ENCODE data around the gene TSPAN18. TPM values are rescaled to one million over a fixed set of nuclear protein-coding genes. Genes with fewer than 3 reads are reported as not detected.

TSPAN18 gene
- total RNA-seq, 1 donor from 2014 or later = 52.8 TPM

DNA sequence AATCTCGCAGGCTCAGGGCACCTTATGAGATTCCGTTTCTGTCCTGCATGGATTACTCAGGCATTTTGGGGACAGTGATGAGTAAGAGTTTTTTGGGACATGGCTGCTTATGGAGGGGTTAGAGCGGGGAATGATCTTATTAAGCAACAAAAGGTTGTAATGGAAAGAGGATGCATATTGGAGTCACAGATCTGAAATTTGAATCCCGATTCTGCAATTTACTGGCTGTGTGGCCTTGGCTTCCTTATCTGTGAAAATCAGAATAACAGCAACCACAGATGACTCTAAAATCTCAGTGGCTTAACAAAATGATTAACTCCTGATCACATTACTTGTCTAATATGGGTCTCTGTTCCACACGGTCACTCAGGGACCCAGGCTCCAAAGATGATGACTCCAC, 5.8 kb downstream of the TSPAN18 start:
- Mint-ChIP-seq H3K27ac (no peak overlapping the region), H3K36me3 (peaks cover 4% of the 10 kb centered on the region), H3K9me3 (no peaks in the 10 kb centered on the region), H3K4me3 (no peak overlapping the region), H3K27me3 (peaks cover 16% of the 10 kb centered on the region), H3K4me1 (ENCODE audit: unreplicated experiment) (peaks cover 59% of the 10 kb centered on the region)
- TF ChIP-seq, protein P1, sequence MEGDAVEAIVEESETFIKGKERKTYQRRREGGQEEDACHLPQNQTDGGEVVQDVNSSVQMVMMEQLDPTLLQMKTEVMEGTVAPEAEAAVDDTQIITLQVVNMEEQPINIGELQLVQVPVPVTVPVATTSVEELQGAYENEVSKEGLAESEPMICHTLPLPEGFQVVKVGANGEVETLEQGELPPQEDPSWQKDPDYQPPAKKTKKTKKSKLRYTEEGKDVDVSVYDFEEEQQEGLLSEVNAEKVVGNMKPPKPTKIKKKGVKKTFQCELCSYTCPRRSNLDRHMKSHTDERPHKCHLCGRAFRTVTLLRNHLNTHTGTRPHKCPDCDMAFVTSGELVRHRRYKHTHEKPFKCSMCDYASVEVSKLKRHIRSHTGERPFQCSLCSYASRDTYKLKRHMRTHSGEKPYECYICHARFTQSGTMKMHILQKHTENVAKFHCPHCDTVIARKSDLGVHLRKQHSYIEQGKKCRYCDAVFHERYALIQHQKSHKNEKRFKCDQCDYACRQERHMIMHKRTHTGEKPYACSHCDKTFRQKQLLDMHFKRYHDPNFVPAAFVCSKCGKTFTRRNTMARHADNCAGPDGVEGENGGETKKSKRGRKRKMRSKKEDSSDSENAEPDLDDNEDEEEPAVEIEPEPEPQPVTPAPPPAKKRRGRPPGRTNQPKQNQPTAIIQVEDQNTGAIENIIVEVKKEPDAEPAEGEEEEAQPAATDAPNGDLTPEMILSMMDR (conservative IDR thresholded peaks at IDR 0.05) = no peak
- no peak for DNase-seq (ENCODE audit: extremely low spot score, unreplicated experiment)

DNA sequence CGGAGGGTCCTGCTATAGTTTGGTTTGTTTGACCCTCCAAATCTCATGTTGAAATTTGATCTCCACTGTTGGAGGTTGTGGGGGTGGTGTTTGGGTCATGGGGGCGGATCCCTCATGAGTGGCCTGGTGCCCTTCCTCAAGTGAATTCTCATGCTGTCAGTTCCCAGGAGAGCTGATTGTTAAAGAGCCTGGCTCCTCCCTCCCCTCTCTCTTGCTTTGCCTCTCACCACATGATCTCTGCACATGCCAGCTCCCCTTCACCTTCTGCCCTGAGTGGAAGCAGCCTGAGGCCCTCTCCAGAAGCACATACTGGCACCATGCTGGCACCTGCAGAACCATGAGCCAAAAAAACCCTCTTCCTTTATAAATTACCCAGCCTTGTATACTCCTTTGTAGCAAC, 7.1 kb downstream of the TSPAN18 start:
- peaks cover 9% of the 10 kb centered on the region for H3K36me3 Mint-ChIP-seq
- H3K27me3 Mint-ChIP-seq = peaks cover 6% of the 10 kb centered on the region

DNA sequence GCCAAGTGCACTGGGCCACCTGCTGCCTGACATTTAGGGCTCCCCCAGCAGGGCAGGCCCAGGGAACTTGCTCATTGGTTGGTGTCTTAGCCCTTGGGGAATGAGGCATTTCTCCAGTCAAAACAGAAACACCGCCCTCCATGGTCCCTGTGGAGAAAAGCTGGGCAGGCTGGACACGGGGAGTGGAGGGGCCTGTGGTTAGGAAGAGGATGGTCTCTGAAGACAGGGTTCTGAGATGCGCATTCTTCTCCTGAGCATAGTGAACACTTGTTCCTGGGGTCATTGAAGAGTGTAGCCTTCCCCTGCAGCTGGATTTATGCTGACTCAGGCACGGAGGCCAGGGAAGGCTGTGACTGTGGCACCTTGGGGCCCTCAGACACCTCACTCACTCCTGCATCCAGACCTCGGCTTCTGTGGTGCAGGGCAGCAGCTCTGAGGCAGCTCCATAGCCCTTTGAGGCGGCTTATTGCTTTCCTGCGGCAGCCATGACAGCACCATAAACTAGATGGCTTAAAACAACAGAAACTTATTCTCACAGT, 8.2 kb downstream of the TSPAN18 start:
- Mint-ChIP-seq H3K27me3 (no peaks in the 10 kb centered on the region), H3K27ac (no peak overlapping the region), H3K4me1 (ENCODE audit: unreplicated experiment) (peaks cover 47% of the 10 kb centered on the region), H3K9me3 (no peaks in the 10 kb centered on the region), H3K36me3 (peaks cover 9% of the 10 kb centered on the region), H3K4me3 (no peak overlapping the region)
- TF ChIP-seq, protein P1 (conservative IDR thresholded peaks at IDR 0.05) = no peak
- no peak for DNase-seq (ENCODE audit: extremely low spot score, unreplicated experiment)

More for the DNA sequence above, 7.1 kb downstream of the TSPAN18 start:
- H3K4me3 Mint-ChIP-seq = no peak overlapping the region
- H3K27ac Mint-ChIP-seq = no peak overlapping the region
- no peak for DNase-seq (ENCODE audit: extremely low spot score, unreplicated experiment)
- TF ChIP-seq, protein P1 (conservative IDR thresholded peaks at IDR 0.05) = no peak
- H3K4me1 Mint-ChIP-seq (ENCODE audit: unreplicated experiment) = peaks cover 56% of the 10 kb centered on the region
- no peaks in the 10 kb centered on the region for H3K9me3 Mint-ChIP-seq

DNA sequence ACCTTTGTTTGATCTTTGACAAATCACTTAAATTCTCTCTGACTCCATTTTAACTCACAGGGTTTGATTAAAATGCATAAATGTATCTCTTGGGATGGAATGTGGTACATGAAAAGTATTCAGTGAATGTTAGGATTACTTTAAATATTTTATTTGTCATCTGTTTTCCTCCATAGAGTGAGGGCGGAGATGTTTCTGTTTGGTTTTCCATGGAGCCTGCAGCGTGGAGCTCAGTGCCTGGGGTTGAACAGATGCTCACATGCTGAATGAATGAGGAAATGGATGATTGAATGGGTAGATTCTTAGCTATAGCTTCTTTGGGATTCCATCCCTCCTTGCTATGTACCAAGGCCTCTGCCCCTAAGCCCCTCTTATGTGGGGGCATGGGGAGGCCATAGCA, 10.0 kb downstream of the TSPAN18 start:
- Mint-ChIP-seq H3K4me1 (ENCODE audit: unreplicated experiment) (peaks cover 43% of the 10 kb centered on the region), H3K27me3 (no peaks in the 10 kb centered on the region), H3K36me3 (peaks cover 9% of the 10 kb centered on the region), H3K27ac (no peak overlapping the region), H3K4me3 (no peak overlapping the region), H3K9me3 (no peaks in the 10 kb centered on the region)
- DNase-seq (ENCODE audit: extremely low spot score, unreplicated experiment) = no peak
- TF ChIP-seq, protein P1 (conservative IDR thresholded peaks at IDR 0.05) = no peak

DNA sequence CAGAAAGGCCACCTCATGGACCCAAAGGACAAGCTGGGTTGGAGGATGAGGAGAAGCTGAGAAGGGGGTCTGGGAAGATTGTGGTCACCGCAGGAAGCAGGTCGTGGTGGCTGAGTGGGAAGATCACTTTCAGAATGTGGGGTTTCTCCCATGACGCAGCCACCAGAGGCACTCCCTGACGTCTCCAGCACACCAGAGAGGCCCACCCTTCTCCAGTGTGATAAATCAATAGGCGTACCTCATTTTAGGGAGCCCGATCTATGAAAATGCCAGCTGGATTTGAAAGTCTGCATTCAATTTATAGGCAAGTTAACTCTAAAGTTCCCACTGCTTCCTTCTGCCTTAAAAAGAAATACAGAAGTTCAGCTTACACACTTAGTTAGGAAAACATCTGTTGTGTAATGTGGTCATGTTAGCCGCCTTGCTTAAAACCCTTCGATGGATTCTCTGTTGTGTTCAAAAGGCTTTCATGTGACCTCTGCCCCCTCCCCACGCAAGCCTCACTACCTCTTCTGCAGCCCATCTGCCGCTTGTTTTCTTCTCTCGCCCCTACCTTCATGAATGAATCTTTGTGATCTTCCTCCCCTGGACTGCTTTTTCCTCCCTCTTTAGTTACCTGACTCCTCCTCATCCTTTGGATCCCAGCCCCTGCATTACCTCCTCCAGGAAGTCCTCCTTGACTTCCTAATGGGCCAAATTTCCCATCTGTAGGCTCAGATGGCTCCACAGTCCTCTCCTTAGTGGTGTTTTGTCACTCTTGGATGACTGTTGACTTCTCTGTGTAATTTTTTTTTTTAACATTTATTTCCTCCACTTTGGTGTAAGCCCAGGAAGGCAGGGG, 10.7 kb downstream of the TSPAN18 start:
- no peak for DNase-seq (ENCODE audit: extremely low spot score, unreplicated experiment)
- H3K9me3 Mint-ChIP-seq = no peaks in the 10 kb centered on the region
- H3K4me3 Mint-ChIP-seq = peak overlapping the region; percentile 10
- H3K27ac Mint-ChIP-seq = no peak overlapping the region
- peaks cover 41% of the 10 kb centered on the region for H3K4me1 Mint-ChIP-seq (ENCODE audit: unreplicated experiment)
- no peaks in the 10 kb centered on the region for H3K27me3 Mint-ChIP-seq
- H3K36me3 Mint-ChIP-seq = peaks cover 9% of the 10 kb centered on the region
- TF ChIP-seq, protein P1 (conservative IDR thresholded peaks at IDR 0.05) = no peak

All from type B pancreatic cell (in vitro differentiated cells).